ENCODE results near the gene NCKAP5.

- TF ChIP-seq CEBPB (IDR thresholded peaks at IDR 0.05) = no peak
- TF ChIP-seq EGR1 (IDR thresholded peaks at IDR 0.05) = no peak
- TF ChIP-seq TAF1 (IDR thresholded peaks at IDR 0.05; ENCODE audit: low read depth) = no peak
- TF ChIP-seq, protein P1, sequence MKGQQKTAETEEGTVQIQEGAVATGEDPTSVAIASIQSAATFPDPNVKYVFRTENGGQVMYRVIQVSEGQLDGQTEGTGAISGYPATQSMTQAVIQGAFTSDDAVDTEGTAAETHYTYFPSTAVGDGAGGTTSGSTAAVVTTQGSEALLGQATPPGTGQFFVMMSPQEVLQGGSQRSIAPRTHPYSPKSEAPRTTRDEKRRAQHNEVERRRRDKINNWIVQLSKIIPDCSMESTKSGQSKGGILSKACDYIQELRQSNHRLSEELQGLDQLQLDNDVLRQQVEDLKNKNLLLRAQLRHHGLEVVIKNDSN (IDR thresholded peaks at IDR 0.05) = no peak
- TF ChIP-seq TCF12 (IDR thresholded peaks at IDR 0.05; ENCODE audit: low read depth) = no peak
- no peak for TF ChIP-seq EP300 (IDR thresholded peaks at IDR 0.05; ENCODE audit: borderline replicate concordance)
- TF ChIP-seq RAD21 (IDR thresholded peaks at IDR 0.05; ENCODE audit: low read depth) = no peak
- no peak for TF ChIP-seq CREB1 (IDR thresholded peaks at IDR 0.05; ENCODE audit: low read depth)
- TF ChIP-seq, protein P2, sequence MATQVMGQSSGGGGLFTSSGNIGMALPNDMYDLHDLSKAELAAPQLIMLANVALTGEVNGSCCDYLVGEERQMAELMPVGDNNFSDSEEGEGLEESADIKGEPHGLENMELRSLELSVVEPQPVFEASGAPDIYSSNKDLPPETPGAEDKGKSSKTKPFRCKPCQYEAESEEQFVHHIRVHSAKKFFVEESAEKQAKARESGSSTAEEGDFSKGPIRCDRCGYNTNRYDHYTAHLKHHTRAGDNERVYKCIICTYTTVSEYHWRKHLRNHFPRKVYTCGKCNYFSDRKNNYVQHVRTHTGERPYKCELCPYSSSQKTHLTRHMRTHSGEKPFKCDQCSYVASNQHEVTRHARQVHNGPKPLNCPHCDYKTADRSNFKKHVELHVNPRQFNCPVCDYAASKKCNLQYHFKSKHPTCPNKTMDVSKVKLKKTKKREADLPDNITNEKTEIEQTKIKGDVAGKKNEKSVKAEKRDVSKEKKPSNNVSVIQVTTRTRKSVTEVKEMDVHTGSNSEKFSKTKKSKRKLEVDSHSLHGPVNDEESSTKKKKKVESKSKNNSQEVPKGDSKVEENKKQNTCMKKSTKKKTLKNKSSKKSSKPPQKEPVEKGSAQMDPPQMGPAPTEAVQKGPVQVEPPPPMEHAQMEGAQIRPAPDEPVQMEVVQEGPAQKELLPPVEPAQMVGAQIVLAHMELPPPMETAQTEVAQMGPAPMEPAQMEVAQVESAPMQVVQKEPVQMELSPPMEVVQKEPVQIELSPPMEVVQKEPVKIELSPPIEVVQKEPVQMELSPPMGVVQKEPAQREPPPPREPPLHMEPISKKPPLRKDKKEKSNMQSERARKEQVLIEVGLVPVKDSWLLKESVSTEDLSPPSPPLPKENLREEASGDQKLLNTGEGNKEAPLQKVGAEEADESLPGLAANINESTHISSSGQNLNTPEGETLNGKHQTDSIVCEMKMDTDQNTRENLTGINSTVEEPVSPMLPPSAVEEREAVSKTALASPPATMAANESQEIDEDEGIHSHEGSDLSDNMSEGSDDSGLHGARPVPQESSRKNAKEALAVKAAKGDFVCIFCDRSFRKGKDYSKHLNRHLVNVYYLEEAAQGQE (IDR thresholded peaks at IDR 0.05; ENCODE audit: low read depth) = no peak
- TF ChIP-seq YY1 (IDR thresholded peaks at IDR 0.05; ENCODE audit: low read depth) = no peak
- TF ChIP-seq TEAD4 (IDR thresholded peaks at IDR 0.05) = no peak
- no peak for TF ChIP-seq FOXM1 (IDR thresholded peaks at IDR 0.05; ENCODE audit: borderline replicate concordance, low read depth)
Measured at GRCh38 chr2:132716954-132717353, 851.3 kb downstream of the NCKAP5 start.
